Measurements from ENCODE around the gene FBXO3.
"Not testable (repeated sequence)": the region's sequence is repeated elsewhere in the genome, so short reads cannot be mapped to it uniquely, and the experiment has no call there.

Gene FBXO3, protein sequence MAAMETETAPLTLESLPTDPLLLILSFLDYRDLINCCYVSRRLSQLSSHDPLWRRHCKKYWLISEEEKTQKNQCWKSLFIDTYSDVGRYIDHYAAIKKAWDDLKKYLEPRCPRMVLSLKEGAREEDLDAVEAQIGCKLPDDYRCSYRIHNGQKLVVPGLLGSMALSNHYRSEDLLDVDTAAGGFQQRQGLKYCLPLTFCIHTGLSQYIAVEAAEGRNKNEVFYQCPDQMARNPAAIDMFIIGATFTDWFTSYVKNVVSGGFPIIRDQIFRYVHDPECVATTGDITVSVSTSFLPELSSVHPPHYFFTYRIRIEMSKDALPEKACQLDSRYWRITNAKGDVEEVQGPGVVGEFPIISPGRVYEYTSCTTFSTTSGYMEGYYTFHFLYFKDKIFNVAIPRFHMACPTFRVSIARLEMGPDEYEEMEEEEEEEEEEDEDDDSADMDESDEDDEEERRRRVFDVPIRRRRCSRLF

DNA sequence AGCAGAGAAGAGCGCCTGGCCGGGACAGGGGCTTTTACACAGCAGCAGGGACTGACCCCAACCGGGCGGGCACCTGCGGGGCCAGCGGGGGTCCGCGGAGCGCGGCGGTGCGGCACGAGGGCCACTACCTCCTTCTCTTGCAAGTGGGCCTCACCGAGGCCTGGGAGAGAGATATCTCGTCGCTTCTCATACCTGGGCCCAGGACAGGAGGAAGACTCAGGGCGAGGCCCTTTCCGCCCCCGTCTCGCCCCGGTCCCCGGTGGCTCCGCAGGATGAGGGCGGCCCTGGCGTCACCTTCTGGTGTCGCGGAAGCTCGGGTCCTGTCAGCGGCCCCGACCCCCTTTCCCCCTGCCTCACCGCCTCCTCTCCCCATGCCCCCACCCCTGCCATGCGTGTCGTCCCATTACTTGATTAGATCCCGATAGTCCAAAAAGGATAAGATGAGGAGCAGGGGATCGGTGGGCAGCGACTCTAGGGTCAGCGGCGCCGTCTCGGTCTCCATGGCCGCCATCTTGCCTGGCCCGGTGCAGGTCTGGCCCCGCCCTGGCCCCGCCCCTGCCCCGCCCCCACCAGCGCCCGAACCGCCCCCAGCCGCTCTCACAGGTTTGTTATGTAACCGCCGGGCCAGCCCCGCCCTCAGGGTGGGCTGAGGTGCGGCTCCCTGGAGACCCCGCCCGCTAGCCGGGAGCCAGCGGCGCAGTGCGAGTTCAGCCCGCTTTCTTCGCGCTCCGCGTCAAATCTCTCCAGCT lies at the start of gene FBXO3:
FBXO3 (minus strand) TSS at position 534 of the 749 bp plus-strand sequence; CDS start at position 511, 23 bp downstream.
- DNase-seq: peak; percentile 16 to 88 (median 78)

DNA sequence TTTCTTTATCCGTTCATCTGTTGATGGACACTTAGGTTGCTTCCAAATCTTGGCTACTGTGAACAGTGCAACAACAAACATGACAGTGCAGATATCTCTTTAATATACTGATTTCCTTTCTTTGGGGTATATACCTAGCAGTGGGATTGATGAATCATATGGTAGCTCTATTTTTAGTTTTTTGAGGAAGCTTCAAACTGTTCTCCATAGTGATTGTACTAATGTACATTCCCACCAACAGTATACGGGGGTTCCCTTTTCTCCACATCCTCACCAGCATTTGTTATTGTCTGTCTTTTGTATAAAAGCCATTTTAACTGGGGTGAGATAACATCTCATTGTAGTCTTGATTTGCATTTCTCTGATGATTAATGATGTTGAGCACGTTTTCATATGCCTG lies 48.7 kb upstream of the FBXO3 start:
- not testable (repeated sequence) for DNase-seq

DNA sequence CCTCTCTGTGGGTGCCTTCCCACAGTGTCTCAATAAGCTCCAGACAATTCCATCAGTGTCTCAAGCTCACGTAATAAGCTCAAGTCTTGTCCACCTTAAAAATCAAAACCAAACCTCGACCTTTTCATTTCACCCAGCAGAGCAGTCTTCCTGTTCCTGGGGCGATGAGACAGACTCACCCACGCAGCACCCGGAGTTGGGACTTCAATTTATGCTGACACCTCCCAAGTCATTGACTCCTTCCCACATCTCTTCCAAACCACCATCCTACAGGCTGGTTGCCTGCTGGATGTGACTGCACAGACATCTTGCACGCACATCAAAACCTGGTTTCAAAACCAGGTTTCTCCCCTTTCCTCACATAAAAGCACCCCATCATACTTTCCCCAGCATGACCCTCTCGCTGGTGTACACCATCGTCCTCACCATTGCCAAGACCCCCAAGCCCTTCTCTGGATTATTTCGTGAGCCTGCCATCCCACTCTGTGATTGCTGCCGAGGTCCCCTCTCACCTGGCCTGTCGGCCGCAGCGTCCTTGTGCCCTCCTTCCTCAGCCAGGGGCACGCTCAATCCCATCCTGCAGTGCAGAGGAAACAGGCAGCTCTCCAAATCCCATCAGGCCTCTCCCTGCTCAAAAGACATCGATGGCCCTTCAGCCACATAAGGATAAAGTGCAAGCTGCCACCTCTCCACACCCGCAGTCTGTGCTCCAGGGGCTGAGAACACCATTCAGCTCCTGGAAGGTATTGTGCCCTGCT lies 45.1 kb upstream of the FBXO3 start:
- DNase-seq: no peak

DNA sequence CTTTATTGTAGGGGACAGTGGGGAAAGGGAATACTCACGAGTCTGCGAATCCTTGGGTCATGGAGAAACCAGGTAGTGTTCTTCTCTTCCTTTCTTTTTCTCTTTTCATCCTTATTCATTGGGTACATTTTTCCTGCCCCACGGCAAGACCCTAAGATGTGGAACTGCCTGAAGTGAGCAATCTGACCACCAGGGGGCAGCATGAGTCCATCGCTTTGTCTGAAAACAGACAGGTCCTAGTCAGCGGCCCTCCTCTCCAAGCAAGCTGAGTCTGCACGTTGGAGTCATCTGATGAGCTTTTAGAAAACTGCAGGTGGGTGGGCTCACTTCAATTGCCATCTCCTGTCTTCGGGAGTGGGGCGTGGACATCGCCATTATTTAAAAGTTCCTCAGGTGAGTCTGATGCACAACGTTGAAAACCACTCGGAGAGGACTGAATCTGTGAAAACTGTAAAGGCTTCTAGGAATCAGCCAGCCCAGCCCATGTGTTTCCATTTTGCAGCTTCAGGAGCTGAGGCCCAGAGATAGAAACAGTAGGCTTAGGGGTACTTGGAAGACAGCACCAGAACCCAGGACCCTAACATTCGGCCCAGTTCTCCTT lies 34.0 kb upstream of the FBXO3 start:
- peak in 13 of 14 donors; percentile 18 to 85 (median 67) for DNase-seq

DNA sequence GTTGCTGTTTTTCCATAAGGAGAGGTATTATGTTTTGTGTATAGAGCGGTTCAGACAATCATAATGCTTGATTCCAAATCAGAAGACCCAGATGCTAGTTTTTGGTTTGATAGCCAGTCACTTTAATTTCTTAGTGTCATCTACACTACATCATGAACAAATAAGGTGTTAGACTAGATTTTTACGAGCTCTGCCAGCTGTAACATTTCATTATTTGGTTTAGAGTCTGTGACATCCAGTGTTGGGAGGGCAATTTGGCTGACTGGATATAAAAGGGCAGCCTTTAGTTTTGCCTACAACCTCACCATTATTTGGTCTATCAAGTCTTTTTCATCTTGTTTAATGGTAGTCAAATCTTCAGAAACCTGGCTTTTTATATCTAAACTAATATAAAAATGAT lies 30.2 kb upstream of the FBXO3 start:
- no peak for DNase-seq

DNA sequence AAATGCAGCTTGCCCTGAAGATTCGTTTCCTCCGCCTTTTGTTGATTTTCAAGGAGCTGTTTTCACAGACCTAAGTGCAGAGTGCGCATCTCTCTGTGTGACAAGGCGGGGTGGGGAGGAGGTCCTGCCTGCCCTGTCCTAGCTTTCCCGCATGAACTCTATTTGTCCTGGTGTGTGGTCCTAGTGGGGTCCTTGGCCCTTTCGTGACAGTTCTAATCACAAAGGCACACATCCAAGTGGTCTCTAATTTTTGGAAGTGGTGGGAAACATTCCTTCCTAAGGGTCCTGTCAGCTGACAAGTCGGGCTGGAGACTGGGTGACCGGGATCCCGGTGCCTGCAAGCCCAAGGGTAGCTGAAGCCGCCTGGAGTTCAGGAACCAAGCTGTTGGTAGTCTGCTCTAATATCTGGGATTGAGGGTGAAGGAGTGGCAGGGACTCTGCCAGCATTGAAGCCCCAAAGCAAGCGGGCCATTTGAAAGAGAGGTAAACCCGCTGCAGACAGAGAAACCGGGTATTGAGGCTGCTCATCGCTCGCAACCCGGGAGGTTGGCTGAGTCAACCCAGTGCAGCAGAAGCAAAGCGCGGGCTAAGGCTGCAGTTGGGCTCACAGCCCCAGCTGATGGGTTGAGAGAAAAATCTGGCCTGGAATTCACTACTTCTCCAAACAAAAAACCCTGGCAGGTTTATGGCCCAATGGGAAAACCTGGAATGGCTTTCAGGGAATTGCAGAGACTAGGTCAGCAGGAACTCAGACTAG lies 28.1 kb upstream of the FBXO3 start:
- DNase-seq: peak in 9 of 14 donors; percentile 2 to 92 (median 23)

DNA sequence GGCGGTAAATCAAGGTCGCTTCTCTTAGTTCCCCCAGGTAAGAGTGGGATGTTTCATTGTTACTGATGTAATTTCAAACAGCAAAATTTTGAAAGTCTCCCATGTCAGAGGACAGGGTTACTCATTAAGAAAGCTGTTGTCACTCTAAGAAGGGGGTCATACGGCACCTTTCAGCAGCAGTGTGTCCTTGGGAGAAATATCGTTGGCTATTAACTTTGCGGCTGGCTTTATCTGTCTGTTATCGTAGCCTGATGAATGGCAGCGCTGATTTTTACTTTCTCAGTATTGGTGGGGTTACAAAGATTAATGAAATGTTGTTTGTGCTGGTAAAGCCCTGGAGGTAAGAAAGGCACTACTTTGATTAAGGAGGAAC lies 27.5 kb upstream of the FBXO3 start:
- DNase-seq: peak in 1 of 14 donors; percentile 29

DNA sequence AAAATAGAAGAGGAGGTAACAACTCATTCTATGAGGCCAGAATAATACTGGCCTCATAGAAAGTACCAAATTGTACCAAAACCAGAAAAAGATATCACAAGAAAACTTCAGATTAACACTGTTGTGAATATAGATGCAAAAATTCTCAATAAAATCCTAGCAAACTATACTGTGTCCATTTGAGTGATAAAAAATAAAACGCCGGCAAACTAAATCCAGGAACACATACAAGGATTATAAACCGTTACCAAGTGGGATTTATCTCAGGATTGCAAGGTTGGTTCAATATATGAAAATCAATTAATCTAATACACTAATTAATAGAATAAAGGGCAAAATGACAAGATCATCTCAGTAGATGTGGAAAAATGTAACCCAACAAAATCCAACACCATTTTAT lies 23.6 kb upstream of the FBXO3 start:
- no peak for DNase-seq

DNA sequence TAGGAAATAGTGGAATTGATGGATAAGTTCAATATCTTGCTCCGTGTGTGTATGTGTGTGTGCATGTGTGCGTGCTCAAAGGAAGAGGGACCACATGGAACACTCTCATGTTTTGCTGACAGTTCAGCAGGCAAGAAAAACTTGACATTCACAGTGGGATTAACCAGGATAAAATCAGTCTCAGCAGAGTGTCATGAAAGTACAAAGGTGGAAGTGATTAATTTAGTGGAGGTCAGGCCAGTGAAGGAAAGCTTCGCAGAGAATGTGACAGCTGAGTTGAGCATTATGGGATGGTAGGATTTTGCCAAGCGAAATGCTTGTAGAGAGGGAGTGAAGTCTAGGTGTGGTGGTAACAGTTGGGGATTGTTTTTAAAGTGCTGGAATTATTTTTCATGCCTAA lies 15.7 kb upstream of the FBXO3 start:
- no peak for DNase-seq

DNA sequence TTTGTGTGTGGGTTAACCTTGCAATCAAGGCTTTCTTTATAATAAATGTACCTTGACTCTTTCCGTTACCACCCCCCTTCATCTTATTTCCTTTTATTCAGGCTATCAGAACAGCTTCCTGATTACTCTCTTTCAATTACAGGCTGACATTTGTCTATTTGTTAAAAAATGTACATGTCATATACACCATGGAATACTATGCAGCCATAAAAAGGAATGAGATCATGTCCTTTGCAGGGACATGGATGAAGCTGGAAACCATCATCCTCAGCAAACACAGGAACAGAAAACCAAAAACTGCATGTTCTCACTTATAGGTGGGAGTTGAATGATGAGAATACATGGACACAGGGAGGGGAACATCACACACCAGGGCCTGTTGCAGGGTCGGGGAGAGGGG lies 13.8 kb upstream of the FBXO3 start:
- DNase-seq: not testable (repeated sequence)

DNA sequence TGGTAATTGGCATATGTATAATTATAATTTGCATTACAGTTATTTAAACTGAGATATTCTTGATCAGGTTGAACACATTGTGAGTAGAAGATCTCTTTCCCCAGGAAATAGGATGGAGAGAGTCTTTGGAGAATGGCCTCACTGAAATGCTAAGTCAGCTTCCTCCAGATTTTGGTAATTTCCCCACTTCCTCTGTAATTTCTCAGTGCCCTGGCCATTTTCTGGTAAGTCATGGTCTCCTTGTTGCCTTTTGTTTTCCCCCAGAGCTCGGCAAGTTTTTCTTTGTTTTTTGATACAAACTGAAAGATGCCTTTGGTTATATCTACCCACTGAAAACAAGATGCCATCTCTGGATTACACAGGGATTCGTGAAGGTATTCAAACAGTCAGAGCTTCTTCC lies 12.8 kb upstream of the FBXO3 start:
- no peak for DNase-seq

DNA sequence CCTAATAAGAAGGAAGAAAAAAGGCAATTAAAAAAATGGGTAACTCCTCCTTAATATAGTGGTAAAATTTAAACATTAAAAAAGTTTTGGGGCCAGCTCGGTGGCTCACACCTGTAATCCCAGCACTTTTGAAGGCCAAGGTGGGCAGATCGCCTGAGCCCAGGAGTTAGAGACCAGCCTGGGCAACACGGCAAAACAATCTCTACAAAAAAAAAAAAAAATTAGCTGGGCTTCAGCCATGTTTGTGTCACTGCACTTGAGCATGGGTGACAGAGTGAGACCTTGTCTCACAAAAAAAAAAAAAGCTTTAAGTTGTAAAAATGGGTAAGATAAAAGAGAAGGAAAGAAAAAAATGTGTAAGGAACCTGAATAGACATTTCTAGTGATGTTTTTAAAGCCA lies 11.3 kb upstream of the FBXO3 start:
- DNase-seq: no peak

DNA sequence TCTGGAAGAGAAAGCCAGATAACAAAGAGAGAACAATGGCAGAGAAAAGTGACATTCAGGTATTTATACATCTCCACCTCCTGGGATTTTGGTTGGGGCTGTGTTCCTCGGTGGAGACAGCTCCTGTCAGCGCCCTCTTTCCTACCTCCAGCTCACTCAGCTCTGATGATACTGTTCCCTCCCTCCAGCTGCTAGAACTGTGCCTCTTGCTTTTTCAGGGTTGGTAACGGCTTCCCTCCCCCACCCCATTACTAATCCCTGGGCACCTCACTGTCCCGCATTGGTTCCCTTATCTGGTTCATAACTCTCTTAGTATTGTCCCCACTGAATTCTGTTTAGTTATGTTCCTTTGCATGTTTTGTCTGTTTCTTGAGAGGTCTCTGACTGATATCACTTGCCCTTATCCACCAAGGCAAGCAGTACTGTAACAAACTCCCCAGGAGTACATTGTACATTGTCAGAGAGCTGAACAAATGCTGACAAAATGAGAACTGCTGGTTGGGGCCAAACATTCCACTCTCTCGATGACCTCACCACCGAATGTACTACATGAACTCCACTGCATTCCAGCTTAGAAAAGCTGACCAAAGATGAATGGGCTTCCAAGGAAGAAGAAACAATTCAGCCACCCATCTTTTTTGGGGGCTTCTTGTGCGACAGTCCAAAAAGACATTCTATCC lies 5.7 kb upstream of the FBXO3 start:
- no peak for DNase-seq

DNA sequence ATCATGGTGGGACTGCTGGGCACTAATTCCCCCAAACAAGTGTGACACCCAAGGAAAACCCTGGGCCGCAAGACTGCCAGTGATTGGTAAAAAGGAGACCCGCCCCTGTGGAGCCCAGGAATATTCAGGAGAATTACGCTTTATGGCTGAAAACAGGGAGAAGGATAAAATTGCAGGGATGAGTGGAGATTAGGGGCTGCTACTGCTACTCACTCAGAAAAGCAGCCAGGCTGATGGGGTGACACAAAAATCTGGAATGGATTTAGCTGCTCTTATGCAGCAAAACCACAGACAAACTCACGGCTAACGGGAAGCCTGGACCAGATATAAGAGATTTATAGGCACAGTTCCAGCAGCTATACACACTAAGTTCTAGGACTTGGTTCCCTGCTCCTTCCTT lies 4.4 kb upstream of the FBXO3 start:
- DNase-seq: peak in 1 of 14 donors; percentile 82

DNA sequence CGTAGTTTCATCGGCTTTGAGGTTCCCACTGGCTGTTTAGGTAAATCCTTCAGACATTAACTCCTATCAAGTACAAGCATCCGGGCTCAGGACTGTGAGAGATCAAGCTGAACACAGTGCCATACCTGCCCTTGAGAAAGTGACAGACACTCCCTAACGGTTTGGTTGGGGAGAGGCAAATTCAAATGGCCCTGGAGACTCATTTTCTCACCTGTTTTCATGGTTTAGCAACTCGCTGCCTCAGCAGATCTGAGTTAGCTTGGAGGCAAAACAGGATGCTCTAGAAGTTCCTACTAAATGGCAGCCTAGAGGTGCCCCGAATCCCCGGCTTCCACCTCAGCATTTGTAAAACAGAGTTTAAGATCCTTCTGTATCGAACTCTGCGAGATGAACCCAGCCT lies 3.6 kb upstream of the FBXO3 start:
- DNase-seq: no peak

DNA sequence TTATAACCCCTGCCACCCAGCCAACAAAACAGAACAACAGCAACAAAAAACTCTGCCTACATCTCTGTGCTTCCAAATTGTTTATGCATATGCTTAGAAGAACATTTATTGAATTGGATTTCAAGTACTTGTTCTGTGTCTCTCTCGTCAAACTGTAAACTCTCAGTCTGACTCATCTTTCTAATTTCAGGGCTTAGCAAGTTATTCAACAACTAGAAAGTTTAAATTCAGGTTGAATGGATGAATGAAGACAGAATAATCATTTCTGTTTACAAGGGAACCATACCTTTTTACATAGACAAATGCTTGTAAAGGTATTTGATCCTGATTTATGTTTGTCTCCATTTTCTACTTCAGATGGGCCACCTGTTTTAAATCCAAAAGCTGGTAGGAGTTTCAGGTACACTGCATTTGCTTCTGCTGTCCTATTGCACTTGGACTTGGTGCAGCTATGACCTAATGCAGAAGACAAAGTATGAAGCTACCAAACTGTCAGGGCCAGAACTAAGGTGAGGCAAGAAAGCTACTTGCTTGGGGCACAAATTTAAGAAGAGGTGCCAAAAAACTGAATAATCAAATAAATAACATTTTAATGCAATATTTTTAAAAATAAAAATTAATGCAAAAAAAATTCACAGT lies 1.6 kb upstream of the FBXO3 start:
- DNase-seq: no peak

DNA sequence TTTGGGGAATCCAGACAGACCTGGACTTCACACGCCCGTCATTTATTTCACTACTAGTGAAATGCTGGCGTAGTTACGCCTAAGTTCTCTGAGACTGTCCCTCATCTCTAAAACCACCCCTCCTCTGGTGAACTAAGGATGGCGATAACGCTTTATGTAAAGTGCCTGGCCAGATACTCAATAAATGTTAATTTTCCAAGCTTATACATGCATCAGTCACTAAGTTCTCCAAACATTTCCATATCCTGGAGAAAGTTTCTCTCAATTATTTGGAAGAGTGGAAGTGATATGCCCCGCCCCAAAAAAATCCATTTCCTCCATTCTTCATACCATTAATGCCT lies 1.1 kb upstream of the FBXO3 start:
- no peak for DNase-seq

DNA sequence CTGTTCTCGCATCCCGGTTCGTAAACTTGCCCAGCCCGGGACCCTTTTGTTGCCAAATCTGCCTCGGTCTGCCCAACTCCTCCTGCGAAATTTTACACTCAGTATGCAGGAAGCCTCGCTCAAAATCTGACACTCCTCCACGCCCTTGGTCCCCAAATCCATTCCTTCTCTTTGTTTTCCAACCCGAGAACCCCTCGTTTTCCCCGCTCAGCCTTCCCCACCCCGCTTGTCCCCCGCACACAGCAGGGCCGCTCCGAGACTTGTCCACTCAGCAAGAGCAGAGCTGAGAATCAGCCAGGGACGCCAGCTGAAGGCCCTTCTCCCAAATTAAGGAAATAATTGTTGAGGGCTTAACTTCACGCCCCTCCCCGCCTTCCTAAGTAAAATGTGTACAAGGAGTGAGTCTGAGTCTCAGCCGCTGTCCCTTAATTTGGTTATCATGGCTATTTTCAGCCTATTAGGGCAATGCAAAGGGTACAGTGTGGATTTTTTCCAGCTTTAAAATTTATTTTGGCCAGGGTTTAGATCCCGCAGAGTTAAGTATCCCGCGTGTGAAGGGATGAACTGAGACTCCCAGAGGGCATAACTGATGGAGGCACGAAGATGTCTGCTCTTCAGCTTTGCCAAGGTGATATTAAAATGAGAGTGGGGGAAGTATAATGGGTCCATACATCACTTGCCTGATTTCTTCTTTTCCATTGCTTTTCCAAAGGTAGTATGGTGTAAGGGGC lies 581 bp upstream of the FBXO3 start:
- peak in 5 of 14 donors; percentile 6 to 69 (median 47) for DNase-seq

DNA sequence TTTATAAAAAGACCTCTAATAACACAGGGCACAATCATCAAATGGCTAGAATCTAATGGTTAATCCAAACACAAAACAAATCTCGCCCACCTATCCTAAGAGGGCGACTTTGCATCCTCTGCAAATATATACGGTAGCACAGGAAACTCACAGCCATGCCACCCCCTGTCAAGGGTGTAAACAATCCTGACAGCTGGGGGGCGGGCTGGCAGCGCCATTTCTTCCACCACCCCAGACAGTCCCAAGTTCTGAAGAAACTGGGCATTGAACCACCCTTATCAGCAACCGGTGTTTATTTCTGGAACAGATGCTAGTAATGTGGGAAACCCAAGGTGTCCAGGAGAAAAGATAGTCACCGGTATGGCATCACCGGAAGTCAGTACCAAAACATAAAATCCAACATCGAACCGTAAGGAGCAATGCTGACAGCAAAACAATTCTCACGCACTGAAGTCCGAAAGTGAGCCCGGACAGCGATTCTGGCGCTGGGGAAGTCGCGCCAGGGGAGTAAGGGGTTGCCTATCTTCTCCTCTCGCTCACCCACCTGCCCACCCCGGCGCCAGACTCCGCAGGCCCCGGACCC lies 825 bp downstream of the FBXO3 start:
- peak in 7 of 14 donors; percentile 11 to 45 (median 26) for DNase-seq

DNA sequence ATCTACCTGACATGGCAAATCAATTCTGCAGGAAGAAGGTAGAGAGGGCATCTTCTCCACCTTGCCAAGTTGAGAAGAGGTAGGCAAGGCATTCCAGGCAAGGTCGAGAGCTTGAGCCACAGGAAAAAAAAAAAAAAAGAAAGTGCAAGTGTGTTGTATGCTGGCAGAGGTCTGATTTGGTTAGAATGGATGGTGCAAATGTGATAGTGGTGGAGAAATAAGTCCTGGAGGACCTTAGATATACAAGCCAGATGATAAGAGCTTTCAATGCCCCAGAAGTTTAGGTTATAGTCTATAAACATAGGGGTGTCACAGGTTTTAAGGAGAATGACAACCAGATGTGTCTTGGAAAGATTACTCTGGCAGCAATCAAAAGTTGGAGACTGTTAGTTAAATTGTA lies 1.4 kb downstream of the FBXO3 start:
- DNase-seq: no peak
